Endothelial cell (in vitro differentiated cells): ENCODE measurements around the gene PDZD4. TPM values are rescaled to one million over a fixed set of nuclear protein-coding genes. Genes with fewer than 3 reads are reported as not detected.

ENCODE experiments used
- DNase-seq: peaks from one replicate; pipeline ENCODE4 v3.0.0; 2021; ENCODE audit warnings: low spot score
- H3K27ac Mint-ChIP-seq: one replicate; pipeline ENCODE4 v1.8.0; 2021; ENCODE audit warnings: mixed read lengths, inconsistent platforms; ENCODE audit not compliant: unreplicated experiment
- H3K27me3 Mint-ChIP-seq: one replicate; pipeline ENCODE4 v1.8.0; 2021; ENCODE audit warnings: mild to moderate bottlenecking, moderate library complexity, mixed read lengths, inconsistent platforms; ENCODE audit not compliant: unreplicated experiment
- H3K36me3 Mint-ChIP-seq: one replicate; pipeline ENCODE4 v1.8.0; 2021; ENCODE audit warnings: mild to moderate bottlenecking, low read depth, mixed read lengths, inconsistent platforms; ENCODE audit not compliant: unreplicated experiment
- H3K4me1 Mint-ChIP-seq: one replicate; pipeline ENCODE4 v1.8.0; 2021; ENCODE audit warnings: mild to moderate bottlenecking, mixed read lengths, inconsistent platforms; ENCODE audit not compliant: unreplicated experiment
- H3K4me3 Mint-ChIP-seq: one replicate; pipeline ENCODE4 v1.8.0; 2021; ENCODE audit warnings: mild to moderate bottlenecking, mixed read lengths, inconsistent platforms; ENCODE audit not compliant: unreplicated experiment
- H3K9me3 Mint-ChIP-seq: one replicate; pipeline ENCODE4 v1.8.0; 2021; ENCODE audit warnings: mixed read lengths, inconsistent platforms; ENCODE audit not compliant: unreplicated experiment
- CTCF ChIP-seq: fragments of 200-600 bp; sonication (generic); IDR thresholded peaks from one replicate; pipeline ENCODE4 v1.5.0; 2021; ENCODE audit warnings: antibody characterized with exemption; ENCODE audit not compliant: unreplicated experiment
- total RNA-seq: library from RNA; stranded (reverse); fragmentation: NEBNext Ultra II Directional; extraction: Animal tissue kit (Norgen Biotek cat#: 25700); gene quantifications from one replicate; pipeline ENCODE4 v1.2.1, GENCODE V29; 2021; ENCODE audit not compliant: unreplicated experiment

PDZD4 gene
- total RNA-seq, 1 donor from 2014 or later, result 2.6 TPM

GRCh38 chrX:153773218-153773611 is 57.1 kb downstream of the PDZD4 start:
- no peak for DNase-seq
- peaks cover 5% of the 10 kb centered on the region for H3K27me3 Mint-ChIP-seq
- H3K4me1 Mint-ChIP-seq, result no peaks in the 10 kb centered on the region
- no peaks in the 10 kb centered on the region for H3K36me3 Mint-ChIP-seq
- no peak overlapping the region for H3K4me3 Mint-ChIP-seq
- no peak overlapping the region for H3K27ac Mint-ChIP-seq
- no peaks in the 10 kb centered on the region for H3K9me3 Mint-ChIP-seq
- TF ChIP-seq CTCF, result no peak

- peaks cover 5% of the 10 kb centered on the region for H3K27me3 Mint-ChIP-seq
- TF ChIP-seq CTCF, result no peak
- H3K9me3 Mint-ChIP-seq, result no peaks in the 10 kb centered on the region
- H3K4me1 Mint-ChIP-seq, result no peaks in the 10 kb centered on the region
- no peak overlapping the region for H3K4me3 Mint-ChIP-seq
- no peak overlapping the region for H3K27ac Mint-ChIP-seq
- no peaks in the 10 kb centered on the region for H3K36me3 Mint-ChIP-seq
- no peak for DNase-seq
Measured at GRCh38 chrX:153772316-153773217, 57.8 kb downstream of the PDZD4 start.

GRCh38 chrX:153771415-153772315 is 58.7 kb downstream of the PDZD4 start:
- no peaks in the 10 kb centered on the region for H3K9me3 Mint-ChIP-seq
- DNase-seq, result no peak
- H3K27ac Mint-ChIP-seq, result no peak overlapping the region
- no peak overlapping the region for H3K4me3 Mint-ChIP-seq
- H3K36me3 Mint-ChIP-seq, result no peaks in the 10 kb centered on the region
- no peaks in the 10 kb centered on the region for H3K4me1 Mint-ChIP-seq
- H3K27me3 Mint-ChIP-seq, result peaks cover 5% of the 10 kb centered on the region
- no peak for TF ChIP-seq CTCF

- peaks cover 2% of the 10 kb centered on the region for H3K4me1 Mint-ChIP-seq
- DNase-seq, result no peak
- H3K27ac Mint-ChIP-seq, result no peak overlapping the region
- no peaks in the 10 kb centered on the region for H3K36me3 Mint-ChIP-seq
- peaks cover 5% of the 10 kb centered on the region for H3K27me3 Mint-ChIP-seq
- H3K9me3 Mint-ChIP-seq, result no peaks in the 10 kb centered on the region
- no peak for TF ChIP-seq CTCF
- no peak overlapping the region for H3K4me3 Mint-ChIP-seq
Measured at GRCh38 chrX:153770601-153771414, 59.5 kb downstream of the PDZD4 start.
